GM19043 (cell line): ENCODE results near the gene APBB2.

Source experiments
- ATAC-seq: cut with Tn5 transposase; IDR thresholded peaks from one replicate; pipeline ENCODE4 v1.9.1; 2021; ENCODE audit warnings: low read depth; ENCODE audit not compliant: unreplicated experiment

Gene APBB2

DNA sequence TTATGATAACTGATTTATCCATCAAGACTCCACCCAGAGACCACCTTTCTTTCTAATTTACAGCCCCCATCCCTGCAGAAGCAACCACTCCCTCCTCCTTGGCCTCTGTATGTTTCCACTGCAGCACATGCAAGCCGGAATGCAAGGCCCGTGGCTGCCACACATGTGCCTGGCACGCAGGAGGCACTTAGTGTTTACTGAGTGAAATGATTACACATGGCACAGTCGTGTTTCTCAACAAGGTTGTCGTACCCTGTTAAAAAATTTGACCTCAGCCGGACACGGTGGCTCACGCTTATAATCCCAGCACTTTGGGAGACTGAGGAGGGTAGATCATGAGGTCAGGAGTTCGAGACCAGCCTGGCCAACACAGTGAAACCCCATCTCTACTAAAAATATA, 104.3 kb downstream of the APBB2 start:
- no peak for ATAC-seq

DNA sequence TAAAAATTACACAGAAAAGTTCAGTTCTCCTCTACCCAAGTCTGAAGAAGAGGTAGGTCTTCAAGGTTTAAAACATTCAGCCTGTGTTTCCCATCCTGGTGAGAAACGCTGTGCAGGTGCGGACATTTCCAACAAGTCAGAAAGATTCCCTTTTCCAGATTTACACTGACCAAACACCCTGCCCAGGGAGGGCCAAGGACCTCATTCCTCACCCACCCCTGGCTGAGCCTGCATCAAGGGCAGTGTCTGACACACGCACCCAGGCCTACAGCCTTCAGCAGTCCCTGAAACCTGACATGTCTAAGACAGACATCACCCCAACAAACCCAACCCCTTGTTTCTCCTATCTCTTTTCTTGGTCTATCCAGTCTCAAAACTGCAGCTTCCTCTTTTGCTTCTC, 105.9 kb downstream of the APBB2 start:
- ATAC-seq, result no peak

DNA sequence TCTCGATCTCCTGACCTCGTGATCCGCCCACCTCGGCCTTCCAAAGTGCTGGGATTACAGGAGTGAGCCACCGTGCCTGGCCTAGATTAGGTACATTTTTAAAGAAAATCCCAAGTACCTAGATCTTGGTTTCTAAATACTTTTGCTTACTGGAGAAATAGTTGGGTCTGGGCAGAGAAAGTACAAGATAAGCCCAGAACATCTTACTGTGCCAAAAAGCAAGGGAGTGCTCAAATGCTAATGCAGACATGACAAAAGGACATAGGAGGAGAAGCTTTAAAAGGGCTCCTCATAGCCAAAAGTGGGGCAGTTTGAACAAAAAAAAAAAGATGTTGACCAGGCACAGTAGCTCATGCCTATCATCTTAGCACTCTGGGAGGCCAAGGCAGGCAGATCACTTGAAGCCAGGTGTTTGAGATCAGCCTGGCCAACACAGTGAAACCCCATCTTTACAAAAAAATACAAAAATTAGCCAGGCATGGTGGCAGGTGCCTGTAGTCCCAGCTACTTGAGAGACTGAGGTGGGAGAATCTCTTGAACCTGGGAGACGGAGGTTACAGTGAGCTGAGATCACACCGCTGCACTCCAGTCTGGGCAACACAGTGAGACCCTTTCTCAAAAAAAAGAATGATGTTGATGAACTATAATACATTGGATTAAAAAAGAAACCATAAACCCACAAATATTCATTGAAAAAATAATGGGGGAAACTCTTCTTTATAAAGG, 107.5 kb downstream of the APBB2 start:
- no peak for ATAC-seq

DNA sequence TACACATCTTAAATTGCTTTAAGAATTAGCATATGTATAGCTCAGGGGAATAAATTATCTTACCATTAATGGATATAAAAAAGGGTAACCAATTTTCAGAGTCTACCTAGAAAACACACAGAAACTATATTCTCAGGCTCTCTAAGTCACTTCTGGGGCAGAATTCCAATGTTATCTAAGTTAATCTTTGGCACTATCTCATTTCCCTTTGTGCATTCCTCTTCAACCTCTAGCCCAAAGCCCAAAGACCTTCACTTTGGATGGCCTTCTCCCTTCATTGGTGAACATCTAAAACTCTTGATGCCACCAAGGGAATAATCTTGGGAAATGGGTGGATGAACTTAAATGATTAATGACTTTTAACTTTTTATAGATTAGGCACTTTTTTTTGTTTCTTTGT, 108.3 kb downstream of the APBB2 start:
- no peak for ATAC-seq

DNA sequence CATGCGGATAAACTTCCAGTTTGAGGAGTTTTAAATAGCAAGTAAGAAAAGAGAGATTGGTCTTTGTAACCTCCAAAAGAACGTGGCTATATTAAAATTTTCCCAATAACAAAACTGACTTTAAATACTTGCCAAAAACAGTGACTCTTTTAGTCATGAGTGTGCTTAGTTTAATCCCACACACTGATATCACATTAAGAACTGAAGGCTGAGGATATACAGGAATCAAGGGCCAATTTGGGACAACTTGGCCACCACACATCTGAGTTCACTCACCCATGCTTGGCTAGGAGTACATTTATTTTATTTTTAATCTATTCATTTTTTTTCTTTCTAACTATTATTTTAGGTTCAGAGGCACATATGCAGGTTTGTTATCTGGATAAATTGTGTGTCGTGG, 110.2 kb downstream of the APBB2 start:
- no peak for ATAC-seq

DNA sequence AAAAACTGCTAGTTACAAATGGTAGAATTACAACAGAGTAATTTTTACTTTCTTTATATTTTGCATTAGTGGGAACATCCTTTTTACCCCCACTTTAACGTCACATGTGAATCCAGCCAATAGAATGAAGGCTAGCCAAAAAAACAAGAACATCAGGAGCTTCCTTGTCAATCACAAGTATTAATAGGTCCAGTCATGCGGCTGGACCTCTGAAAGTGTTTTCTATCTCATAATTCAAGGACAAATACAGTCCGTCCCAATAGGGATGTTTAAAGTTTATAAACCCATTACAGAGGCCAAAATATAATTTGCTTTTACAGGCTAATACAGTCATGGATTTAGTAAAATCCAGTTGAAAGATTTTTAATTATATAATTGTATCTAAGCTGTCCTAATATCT, 110.7 kb downstream of the APBB2 start:
- ATAC-seq, result no peak

DNA sequence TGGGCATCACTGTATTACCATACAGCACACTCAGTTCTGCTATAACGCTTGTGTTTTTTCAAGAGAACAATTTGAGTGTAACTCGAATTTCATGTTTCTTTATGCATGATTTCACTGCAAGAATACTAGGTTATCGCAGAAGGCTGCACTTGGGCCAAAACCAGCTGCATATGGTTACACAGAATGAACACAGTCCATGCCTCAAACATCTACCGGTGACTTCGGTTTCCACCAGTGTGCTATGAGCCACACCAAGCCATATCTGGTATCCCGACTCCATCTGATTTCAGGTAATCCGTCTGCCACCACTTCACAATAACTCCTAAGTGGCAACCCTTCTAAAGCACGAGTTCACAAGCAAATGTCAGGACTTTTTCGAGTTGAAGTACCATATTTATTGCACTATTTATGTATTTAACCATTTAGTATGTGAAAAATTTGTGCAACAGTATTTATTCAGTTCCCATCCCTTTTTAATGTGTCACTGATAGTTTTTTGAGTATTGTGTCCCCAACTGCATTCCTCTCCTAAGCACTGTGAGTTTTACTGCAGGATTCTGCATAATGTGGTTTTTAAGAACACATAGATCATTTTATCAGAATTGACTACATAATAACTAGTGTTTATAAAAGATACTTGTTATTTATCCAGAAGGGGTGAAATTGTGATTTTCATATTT, 111.8 kb downstream of the APBB2 start:
- ATAC-seq, result no peak

DNA sequence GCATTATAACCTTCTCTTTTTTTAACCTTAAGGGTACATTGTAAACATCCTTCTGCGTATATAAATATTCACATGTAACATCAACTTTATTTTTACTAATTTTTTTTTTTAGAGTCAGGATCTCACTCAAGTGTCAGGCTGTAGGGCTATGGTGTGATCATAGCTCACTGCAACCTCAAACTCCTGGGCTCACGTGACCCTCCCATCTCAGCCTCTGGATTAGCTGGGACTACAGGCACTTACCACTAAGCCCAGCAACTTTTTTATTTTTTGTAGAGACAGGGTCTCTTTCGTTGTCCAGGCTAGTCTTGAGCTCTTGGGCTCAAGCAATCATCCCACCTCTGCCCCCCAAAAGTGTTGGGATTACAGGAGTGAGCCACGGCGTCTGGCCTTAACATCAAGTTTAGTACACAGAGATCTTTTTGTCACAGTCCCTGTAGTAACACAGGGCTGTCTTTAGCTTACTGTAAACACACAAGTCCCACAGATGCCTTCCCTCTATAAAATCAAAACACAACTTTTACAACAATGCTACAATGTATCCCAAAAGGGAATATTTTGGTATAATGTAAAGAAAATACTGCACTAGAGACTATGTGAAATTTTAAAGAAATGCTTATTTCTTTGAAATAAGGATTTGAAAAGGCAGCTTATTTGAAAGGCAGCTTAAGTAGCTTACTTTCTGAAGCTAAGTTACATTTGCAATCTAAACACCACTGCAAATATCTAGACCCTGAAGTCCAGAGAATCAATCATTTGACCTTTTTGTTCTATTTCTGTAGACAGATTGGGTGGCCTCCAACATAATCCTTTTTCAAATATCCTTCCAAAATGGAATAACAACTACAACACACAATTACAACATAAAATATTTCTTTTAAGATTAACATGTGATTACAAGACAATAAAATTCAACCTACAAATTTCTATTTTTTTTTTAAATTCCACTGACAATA, 116.0 kb downstream of the APBB2 start:
- ATAC-seq, result no peak

DNA sequence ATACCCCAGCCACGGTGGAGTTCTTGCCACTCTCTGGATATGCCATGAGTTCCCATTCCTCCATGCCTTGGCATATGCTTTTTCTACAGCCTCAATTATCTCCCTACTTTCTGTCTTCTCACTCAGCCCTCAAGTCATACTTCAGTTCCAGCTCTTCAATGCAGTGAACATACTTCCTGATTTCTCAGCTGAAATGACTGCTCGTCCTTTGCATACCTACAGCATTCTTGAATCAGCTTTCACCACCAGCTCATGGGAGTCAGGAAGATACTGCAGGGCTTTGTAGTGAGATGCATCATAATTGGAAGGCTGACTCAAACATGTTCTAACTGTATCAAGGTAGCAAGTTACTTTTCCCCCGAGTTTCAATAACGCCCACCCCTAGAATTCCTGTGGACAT, 118.4 kb downstream of the APBB2 start:
- no peak for ATAC-seq

DNA sequence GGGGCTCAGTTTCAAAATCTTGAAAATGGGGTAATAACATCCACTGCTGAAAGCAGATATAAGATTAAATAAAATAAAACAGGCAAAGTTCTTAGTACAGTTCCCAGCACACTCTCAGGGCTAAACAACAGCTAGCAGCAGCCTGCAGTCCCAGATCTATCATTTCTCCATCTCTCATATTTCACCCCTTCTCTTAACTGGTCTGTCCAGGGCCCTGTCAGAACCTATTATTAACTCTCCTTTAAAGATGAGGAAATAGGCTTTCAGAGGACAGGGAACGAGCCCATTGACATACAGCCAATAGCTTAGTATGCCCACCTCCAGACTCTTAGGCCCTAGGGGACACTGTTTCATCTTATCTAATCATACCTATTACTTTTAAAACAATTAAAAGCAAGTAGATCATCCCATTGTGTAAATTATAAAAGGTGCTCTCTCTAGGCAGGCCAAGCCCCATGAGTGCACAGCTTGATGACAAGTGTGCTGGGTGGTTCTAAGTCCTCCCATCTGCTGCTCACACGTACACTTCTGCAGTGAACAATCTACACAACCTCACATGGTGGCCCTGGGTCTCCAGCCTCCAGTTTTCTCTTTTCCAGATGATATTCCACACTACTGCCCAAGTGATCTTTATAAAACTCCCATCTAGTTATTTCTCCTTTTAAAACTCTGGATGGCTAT, 119.0 kb downstream of the APBB2 start:
- ATAC-seq, result no peak

DNA sequence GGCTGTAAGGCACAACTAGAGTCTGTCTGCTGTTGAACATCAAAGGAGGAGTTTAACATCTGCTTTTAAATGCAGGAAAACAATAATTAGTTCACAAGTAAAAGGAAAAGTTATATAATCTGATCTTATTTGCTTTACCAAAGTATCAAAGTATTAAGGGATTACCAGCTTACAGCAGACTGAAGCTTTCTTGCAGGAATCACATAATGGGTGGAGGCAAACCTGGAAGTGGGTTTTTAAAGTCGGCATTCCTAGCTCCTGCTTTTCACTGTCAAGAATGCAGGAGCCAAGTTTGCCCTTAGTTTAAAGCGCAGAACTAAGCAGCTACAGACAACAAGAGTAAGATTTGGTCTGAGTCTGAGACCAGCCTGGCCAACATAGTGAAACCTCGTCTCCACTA, 122.2 kb downstream of the APBB2 start:
- no peak for ATAC-seq

DNA sequence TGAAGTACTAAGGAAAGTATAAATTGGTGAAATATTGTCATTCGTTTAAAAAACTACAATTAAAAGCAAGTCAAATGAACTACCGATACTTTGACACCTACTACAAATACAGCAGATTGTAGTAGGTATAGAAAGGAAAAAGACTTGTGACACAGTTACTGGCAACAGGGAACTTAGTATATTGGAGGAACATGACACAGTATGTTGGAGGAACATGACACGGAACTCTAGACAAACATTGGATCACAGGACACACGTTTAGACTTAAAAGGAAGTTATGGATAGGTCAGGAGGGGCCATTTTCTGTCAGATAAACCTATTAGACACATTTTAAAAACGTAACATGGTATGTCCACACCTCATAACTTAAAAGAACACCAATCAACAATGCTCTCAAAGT, 132.5 kb downstream of the APBB2 start:
- no peak for ATAC-seq

DNA sequence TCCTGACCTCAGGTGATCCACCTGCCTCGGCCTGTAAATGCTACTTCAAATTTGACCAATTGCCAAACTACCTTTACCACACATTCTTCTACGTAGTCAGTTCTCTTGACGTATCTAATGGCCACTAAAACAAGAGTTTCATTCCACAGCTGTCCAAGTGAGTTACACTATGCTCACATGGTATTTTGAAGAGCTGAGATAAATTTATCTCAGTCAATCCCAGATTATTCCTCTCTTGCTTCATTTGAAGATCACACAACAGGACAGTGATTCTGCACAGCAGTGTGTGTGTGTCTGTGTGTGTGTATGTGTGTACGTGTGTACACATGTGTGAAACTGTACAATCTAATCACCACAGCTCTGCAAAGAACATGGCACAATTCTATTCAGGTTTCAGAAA, 133.4 kb downstream of the APBB2 start:
- no peak for ATAC-seq

DNA sequence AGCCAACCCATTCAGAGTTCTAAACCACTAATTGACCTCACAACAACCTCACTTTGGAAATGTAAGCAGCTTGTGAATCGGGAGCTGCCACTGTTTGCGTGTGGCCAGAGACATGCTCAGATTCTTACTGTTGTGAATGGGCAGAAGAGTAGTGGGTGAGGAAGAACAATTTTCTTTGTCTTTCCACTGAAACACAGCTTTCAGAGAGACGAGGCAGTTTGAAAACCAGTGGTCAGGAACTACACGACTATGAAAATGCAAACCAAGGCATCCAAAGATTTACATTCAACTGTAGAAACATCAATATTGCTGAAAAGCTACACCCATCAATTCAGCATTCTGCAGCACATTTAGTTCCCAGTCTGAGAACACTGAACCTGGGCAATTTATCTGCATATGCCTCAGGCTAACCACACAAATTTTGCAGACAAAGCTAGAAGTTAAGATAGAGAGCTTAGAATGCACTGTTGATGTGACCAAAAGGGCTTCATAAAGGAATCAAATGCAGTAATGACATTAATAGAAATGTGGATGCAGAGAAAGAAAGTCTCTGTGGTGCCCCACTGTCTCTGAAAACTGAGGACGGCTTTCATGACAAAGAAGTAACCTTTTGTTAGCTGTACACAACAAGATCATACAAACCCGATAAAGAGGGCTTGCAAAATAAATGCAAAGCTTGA, 134.3 kb downstream of the APBB2 start:
- no peak for ATAC-seq

DNA sequence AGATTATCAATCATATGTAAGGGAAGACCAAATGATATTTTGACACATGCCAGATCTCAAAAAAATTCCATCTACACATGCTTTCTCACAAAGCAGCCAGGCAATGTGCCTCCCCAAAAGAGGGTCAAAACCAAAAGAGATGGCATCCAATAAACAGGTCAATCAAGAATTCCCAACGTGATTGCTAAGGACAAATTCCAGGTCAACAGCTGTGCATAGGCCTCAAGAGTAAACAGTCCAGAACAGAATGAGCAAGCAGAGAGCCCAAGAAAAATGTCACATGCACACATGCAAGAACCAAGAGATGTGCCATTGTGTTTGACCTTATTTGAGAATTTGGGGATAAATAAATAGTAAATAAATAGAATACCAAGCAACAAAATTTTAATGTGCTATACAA, 136.7 kb downstream of the APBB2 start:
- ATAC-seq, result no peak

DNA sequence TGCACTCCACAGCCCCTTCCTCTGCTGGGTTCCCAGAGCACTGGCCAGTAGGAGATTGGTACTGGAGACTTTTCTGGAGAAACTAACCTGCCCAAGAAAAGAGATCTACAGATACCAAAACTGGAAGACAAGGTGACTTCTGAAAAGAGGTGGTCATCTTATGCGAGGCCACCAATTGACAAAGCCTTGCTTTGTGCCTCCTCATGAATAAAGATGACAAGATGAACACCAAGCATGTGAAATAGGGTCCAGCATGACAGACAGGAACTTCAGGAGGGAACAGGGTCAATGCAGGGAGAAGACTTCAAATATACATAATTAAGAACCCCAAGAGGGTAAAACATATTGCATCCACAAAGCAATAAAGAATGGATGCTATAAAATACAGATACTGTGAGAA, 137.9 kb downstream of the APBB2 start:
- no peak for ATAC-seq

DNA sequence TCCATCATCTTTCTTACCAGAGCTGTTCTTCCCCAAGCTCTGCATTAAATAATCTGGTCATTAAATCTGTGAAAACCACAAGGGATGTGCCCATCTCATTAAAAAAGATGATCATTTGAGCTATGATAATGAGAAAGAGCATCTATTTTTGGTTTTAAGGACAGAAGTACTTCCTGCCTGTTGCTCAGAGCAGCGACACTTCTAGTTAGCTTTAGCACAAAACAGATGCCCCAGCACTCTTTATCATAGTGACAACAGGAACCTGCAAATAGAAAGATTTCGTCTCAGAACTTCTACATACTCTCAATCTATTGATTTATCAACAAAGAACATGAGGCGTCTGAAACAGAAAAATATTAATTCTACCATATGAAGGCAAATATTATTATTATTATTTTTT, 140.1 kb downstream of the APBB2 start:
- no peak for ATAC-seq

DNA sequence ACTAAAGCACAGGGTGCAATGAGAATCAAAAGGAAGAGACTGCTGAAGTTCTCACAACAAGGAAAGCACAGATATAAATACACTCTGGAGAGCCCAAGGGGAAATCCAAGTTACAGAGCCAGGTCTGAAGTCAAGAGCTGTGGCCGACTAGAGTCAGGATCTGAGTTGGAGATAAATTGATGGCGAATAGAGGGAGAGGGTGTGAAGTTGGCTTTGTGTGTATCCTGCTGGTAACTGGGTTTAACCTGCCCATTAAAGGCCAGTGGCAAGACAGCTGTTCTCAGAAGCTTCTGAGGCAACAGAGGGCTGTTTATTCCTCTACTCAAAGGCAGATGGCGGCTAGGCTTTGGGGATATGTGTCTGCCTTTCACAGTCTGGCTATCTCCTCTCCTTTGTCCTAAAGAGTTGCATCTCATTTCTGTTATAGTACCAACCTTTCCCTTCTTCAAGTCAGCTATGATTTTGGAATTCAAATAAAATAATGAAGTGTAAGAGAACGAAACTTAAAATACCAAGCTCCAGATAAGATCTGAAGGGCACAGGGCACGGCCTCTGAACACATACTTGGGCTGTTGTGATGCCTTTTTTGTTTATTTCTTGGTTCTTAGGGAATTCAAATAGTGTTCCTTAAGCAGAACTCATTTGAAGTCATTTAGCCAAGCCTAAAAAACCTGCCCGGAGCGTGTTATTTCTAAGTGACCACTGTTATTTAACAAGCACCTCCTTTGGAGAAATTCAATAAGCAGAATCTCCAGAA, 142.1 kb downstream of the APBB2 start:
- no peak for ATAC-seq

DNA sequence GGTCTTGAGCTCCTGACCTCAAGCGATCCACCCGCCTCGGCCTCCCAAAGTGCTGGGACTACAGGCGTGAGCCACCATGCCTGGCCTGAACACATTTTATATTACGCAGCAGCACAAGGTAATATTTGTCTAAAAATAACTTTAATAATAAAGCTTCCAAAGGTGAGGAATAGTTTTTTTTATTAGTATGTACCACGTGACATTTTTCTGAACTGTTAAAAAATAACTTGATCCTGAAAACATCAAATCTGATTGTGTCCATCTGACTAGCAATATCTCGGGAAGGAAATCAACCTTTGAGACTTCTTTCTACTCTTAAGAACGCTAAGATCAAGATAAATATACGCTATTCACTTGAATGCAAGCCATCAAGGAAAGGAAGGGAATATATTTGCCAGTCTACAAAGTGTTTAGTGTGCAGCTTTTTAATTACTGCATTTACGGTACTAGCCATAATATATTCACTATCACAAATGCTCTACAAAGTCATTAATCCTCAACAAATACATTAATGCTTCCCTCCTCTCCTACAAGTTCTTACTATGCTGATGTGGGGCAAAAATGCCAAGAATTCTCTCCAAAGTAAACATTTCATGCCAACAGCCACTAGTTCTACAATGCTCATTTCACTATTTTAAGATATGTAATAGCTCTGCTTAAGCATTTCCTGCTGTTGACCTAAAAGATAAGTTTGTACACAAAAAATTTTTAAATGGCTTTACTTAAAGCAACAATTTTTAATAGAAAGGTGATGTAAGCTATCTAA, 143.6 kb downstream of the APBB2 start:
- ATAC-seq, result no peak
